ENCODE data around the gene CEPT1.

The CEPT1 gene

GRCh38 chr1:111227434-111227833 is 87.4 kb downstream of the CEPT1 start, which contains the start of gene CHI3L2:
Gene CHI3L2, plus strand, starts transcription at chr1:111227713. Its CDS starts 17 bp downstream, at chr1:111227730.
- DNase-seq (ENCODE audit: low read depth in 3 of 3), result no peak

- DNase-seq (ENCODE audit: low read depth in 3 of 3), result no peak
Observed at GRCh38 chr1:111227851-111228747, 88.1 kb downstream of the CEPT1 start.

- no peak for DNase-seq (ENCODE audit: low read depth in 3 of 3)
Observed at GRCh38 chr1:111228748-111229126, 88.7 kb downstream of the CEPT1 start.

- DNase-seq (ENCODE audit: low read depth in 3 of 3), result no peak
Observed at GRCh38 chr1:111232134-111232533, 92.1 kb downstream of the CEPT1 start.

GRCh38 chr1:111234258-111234657 is 94.2 kb downstream of the CEPT1 start:
- DNase-seq (ENCODE audit: low read depth in 3 of 3), result no peak

All from stimulated activated CD4-positive, alpha-beta T cell treated with anti-CD3 and anti-CD28 coated beads, TNF-alpha, amount 100 ng/mL, for 48 hours (primary cell).